COLO829 (cell line): ENCODE results near the gene MAP3K13.
"Not testable (repeated sequence)": the region's sequence is repeated elsewhere in the genome, so short reads cannot be mapped to it uniquely, and the experiment has no call there.

ENCODE experiments used
- DNase-seq: peaks from one replicate; pipeline ENCODE4 v3.0.0; 2012; ENCODE audit warnings: low spot score

The MAP3K13 gene

DNA sequence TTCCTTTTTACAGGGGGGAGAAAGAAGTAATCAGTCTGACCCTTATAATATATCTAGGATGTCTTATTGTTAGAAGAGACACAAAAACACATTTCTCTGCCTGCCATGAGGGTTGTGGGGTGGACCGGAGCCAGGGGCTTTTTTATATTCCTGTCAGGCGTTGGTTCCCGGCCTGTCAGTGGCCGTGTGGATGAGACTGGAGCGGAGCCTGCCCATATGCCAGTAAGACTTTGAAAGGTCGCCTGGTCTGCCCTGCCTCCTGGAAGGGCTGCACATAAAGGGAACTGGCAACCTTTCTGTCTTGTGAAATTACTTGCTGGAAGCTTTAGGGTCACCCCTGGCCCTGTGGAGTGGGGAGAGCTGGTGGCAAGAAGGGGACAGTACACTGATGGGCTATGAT, 34.7 kb downstream of the MAP3K13 start:
- no peak for DNase-seq

DNA sequence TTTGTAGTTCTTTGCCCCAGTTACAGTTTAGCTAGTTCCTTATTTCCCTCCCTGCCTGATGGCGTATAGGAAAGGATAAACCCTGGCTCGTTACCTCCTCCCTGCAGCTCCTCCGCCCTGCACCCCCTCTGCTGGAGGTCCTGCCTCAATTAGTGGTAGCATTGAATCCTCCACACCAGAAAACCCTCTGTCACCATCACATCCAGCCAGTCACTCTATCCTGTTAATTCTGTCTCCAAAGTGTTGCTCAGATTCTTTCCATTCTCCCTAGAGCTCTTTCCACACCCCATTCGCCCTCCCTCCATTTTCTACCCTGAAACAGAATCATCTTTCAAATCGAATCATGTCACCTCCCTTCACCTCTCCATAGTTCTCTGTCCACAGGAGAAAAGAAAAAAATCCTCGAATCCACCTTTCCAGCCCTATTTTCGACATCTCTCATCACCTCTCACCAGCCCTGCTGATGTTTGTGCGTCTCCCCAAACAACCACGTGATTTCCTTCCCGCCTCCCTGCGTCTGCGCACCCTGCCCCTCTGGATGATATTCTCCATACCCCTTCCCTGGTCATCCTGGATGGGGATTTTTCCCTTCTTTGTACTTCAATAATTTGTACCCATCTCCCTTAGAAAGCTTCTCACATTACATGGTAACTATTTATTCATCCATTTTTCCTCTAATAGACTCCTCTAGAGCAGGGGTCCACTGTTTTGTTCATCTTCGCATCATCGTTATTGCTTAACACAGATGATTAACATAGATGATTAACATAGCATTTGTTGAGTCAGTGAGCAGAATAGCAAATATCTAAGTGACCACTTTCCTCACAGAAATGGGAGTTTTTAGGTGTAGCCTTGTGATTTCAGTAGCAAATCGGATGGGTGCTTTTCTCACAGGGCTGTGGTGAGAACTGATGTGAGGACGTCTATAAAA, 37.1 kb downstream of the MAP3K13 start:
- no peak for DNase-seq

DNA sequence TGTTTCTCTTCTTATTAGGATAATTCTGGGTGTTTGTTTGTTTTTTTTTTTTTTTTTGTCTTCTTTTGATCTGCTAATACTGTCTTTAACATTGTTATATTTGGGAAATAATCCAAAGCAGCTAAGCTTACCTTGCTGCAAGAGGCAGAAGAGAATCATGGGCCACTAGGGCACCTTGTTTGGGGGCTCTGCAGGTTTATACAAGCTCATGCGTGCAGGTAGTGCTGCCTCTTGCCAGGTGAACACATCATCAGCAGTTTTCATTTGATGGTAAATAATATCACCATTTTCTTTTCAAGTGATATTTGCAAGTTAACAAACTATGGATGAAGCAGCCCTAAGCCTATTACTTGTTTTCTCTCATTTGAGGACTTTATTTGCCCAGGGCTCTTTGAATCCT, 37.9 kb downstream of the MAP3K13 start:
- DNase-seq, result no peak

DNA sequence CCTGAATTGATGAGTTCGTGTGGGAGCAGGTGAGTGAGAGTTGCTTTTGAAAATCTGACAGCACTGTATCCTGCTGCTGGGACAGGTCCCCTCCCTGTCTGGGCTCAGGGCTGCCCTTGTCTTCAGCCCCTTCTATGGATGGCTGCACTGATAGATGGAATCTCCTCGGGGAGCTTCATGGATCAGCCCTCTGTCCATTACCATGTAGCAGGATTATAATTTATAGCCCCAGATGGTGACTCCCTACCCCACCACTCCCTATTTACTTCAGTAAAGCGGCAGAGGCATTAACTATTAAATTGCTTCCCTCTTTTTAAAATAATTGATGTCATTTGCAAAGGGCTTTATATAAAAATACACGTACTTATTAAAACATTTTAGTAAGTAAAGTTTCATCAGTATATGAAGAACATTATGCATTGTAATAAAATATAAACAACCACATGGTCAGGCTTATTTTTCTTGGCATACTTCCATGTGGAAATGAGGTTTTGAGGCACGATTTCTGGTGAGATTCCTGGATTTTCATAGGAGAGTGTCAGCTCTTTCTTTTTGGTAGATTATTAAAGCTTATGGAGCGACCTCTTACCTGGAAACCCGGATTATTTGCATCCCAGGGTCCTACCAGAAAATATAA, 38.5 kb downstream of the MAP3K13 start:
- no peak for DNase-seq

DNA sequence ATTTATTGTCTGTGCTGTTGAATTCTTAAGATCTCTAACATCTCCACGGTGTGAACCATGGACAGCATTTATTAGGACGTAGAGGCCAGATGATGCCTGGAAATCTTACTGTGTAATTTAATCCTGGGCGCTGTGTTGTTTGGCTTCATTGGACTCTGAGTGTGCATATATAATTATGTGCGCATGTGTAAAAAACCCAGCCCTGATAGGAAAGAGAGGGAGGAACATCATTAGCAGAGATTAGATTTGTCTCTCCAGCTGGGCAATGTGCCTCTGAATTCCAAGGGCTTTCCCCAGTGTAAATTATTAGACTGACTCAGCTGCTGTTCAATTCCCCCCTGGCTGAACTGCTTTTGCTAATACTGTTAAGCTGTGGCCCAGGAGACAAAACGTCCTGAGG, 39.6 kb downstream of the MAP3K13 start:
- no peak for DNase-seq

DNA sequence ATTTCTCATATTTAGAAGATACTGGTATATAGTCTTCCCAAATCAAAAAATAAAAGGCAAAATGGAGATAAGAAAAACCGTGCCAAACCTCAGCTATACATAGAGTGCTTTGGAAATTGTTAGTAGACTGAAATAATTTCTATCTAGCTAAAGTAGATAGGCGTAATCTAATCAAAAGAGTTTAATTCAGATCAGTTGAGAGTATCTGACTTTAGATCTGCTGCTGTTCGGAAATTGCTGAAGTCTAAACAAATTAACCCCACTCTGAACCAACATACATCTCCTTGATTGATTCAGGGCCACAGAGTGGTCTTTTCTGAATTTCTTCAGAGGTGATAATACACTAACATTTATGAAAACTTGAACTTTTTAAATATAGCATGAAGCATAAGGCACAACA, 40.1 kb downstream of the MAP3K13 start:
- no peak for DNase-seq

DNA sequence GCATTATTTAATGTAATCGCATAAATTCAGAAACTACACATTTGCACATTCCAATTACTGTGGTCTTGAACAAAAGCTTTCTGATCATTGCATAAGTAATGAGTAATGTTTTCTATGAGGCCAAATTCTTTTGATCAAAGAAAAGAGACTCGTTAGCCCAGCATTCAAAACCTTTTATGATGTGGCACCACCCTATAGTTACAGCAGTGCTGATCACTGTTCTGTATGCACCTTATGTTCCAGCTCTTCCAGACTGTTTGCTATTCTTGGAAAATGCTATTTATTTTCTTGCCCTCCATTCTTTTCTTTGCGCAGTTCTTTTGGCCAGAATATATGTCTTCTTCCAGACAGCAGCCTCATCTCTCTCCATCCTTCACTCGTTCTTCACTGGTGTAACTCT, 42.3 kb downstream of the MAP3K13 start:
- DNase-seq, result no peak

DNA sequence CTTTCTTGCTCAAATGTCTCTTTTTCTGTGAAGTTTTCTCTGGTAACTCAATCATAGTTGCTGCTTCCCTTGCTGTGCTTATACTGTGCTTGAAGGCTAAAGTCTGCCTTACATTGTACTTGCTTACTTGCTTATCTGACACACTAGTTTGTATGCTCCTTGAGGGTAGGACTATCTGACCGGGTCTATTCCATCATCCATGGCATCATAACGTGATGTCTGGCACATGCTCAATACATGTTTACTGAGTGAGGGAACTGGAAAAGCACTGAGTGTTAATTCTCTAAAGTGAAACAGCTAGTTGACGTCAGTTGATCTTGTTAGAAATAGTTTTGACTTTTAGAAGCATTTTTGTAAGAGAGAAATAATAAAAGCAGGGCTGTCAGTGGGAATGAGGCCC, 42.7 kb downstream of the MAP3K13 start:
- DNase-seq, result no peak

DNA sequence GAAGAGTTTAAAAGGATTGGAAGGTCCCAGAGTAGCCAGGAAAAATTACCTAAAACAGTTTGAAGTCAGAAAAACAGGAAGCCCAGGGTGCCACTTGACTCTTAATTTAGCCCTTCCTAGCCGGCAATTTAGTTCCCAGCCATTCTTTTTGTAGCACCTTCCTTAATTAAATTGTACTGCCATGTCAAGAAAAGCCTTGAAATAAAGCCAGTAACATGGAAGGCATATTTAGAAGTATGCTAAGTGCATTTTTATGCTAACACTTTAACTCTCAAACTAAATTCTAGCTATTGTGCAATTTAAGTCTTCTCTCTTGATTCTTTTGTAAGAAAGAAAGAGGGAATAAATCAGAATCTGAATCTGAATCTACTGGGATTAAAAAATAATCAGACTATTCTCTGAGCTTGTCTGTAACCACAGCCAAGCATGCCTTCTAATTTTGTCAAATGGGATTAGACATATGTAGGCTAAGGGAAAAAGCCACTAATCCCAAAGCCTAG, 43.2 kb downstream of the MAP3K13 start:
- DNase-seq, result no peak

DNA sequence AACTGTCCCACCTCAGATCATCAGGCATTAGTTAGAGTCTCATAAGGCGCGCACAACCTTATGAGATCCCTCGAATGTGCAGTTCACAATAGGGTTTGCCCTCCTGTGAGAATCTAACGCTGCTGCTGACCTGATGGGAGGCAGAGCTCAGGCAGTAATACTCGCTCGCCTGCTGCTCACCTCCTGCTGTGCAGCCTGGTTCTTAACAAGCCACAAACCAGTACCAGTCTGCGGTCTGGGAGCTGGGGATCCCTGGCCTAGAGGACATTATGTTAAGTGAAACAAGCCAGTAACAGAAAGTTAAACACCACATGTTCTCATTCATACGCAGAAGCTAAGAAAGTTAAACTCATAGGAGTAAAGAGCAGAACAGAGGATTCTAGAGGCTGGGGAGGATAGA, 47.0 kb downstream of the MAP3K13 start:
- no peak for DNase-seq

DNA sequence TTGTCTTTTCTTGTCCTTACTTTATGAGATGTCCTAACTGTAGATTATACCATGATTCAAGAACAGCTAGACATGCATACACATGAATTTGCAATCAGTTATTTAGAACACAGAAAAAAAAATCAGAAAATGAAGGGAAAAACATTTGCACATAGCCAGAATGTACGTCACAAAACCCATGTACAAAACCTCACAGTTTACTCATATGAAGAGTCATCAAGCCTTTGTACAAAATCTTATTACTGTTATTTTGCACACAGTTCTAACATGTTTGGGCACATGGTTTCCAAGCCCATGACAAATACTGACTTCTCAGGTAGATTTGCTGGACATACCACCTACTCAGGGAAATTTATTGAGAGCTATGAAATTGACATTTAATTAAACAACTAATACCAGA, 48.2 kb downstream of the MAP3K13 start:
- no peak for DNase-seq

DNA sequence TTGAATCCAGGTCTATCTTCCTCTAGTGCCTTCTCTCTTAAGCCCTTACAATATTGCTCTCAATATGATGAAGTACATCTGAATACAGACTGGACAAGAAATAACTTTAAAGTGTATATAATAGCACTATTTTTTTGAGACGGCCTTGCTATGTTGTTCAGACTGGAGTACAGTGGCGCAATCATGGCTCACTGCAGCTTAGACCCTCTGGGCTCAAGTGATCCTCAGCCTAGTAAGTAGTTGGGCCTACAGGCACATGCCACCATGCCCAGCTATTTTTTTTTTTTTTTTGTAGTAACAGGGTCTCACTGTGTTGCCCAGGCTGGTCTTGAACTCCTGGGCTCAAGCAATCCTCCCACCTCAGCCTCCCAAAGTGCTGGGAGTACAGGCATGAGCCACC, 53.6 kb downstream of the MAP3K13 start:
- DNase-seq, result no peak

DNA sequence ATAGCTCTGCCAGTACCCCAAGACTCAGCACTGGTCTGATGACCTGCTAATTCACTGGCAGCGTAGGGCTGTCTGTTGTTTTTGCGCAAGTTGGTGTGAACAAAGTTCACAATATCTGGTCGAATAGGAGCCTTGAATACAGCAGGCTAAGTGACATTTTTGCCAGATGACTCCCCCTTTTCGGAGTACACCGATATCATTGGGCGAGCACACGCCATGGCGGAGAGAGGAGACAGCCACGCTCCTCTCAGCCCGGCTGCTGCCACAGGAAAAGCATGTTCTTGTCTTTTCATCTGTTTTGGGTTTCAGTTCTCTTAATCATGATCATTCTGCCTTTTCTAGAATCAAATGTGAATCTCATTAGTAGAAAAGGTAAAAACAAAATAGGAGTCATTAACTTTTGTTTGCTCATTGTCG, 55.6 kb downstream of the MAP3K13 start:
- not testable (repeated sequence) for DNase-seq

DNA sequence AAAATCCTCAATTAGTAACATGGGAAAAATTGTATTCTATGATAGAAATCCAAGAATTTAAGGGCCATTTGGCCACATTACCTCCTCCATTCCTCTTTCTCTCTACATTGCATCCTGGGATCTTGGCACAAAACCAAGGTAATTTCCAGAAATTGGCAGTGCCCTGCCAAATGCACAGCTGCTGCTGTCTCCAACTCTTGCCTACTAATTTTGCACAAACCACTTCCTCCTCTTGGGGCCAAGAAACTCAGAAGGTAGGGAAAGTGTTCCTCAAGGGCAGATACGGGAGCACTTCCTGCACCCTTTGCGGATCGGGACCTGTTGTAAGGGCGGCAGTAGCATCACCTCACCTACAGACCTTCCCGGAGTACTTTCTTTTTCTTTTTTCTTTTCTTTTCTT, 57.8 kb downstream of the MAP3K13 start:
- no peak for DNase-seq

DNA sequence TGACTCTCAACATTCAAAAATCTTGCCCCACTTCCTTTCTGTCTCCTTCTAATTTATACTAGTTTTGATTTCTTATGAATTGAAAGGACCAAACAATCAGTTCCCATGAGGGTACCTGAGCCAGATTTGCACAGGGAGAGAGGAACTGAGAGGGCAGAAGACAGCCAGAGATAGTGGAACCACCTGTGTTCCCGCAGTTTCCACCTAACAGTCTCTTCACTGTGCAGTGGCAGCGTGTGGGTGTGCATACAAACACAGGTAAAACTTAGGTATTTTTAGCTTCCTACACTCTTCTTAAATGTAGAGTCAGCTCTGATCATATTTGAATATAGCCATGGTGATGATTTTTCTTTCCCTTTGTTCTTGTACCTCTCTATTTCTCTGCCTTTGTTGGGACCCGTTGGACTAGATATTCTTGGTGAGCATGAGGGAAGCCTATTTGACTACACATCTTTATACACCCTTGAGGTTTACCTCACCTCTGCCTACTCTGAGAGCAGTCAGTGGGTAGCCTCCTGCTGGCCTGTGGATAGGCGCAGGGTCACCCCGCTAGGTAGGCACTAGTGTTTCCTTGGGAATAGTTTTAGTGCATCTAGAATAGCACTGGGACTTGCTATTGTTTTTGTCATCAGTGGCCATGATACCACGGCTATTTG, 58.8 kb downstream of the MAP3K13 start:
- DNase-seq, result no peak

DNA sequence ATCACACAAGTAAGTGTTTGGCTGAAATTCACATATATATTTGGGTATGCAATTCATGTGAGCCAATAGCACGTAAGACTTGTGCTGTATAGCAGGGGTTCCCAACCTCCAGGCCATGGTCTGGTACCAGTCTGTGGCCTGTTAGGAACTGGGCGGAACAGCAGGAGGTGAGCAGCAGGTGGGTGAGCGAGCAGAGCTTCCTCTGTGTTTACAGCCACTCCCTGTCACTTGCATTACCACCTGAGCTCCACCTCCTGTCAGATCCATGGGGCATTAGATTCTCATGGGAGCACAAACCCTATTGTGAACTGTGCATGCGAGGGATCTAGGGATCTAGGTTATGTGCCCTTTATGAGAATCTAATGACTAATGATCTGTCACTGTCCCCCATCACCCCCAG, 59.7 kb downstream of the MAP3K13 start:
- DNase-seq, result no peak

DNA sequence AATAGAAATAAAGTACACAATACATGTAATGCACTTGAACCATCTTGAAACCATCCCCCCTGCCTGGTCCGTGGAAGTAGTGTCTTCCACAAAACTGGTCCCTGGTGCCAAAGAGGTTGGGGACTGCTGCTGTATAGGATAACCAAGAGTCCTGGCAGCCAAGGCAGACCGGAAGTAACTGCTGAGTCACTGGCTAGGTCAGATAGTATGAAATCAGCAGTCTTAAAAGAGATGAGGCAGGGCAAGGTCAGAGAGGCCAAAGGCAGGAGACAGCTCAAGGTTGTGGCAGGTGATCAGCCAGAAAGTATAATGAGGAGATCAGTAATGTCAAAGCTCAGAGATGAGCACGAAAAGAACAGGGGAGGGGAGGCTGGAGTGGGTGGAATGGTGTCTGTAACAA, 60.2 kb downstream of the MAP3K13 start:
- no peak for DNase-seq

DNA sequence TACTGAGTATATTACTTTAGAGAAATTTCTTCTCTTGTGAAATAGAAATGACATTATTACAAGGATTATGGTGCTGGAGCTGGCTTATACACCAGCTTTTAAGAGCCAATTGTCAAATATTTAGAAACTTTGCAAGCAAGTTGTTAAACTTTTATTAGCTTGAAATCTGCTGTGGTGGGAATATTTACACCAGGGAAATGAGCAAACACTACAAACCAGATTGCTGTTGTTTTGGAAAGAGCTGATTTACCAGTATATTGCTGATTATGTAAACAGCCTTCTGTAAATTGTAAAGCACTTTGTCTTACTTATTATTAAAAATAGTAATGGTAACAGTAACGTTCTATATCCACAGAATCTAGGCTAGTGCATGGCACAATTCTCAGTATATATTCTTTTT, 61.5 kb downstream of the MAP3K13 start:
- no peak for DNase-seq

DNA sequence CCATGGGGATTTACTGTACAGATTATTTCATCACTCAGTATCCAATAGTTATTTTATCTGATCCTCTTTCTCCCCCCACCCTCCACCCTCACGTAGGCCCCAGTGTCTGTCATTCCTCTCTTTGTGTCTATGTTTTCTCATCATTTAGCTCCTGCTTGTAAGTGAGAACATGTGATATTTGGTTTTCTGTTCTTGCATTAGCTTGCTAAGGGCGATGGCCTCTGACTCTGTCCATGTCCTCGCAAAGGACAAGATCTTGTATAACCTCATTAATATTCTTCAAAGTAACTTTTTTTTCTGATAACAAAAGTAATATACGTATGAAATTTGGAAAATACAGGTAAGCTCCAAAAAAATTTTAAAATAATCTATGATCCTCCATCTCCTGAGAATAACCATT, 67.4 kb downstream of the MAP3K13 start:
- no peak for DNase-seq

DNA sequence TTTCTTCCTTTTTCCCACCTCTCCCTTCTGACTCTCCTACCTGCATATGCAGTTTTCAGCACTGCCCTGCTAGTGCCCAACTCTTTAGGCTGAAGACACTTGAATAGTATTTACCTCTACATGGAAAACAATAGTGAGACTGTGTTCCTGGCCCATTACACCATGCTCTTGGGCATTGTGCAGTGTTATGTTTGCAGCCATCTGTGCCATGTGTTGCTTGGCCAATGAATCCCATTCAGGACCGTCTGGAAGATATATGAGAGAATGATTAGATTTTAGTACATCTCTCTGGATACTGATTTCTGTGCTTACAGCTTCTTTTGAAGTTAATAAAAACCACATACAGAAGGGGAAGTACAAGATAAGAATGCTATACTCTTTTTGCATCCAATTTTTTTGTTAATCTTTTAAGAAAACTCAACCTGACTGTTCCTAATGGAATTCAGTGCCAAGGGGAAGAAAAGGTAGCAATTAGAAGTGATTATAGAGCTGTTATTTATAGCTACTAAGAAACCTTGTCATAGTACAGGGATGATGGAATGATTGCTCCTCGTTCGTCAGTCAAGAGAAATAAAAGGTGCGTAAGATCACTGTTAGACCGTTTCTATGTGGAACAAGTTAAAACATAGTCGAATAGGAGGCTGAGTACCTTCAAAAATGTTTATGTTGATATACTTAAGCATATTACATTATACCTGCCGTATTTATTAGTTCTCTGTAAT, 77.0 kb downstream of the MAP3K13 start:
- DNase-seq, result no peak

DNA sequence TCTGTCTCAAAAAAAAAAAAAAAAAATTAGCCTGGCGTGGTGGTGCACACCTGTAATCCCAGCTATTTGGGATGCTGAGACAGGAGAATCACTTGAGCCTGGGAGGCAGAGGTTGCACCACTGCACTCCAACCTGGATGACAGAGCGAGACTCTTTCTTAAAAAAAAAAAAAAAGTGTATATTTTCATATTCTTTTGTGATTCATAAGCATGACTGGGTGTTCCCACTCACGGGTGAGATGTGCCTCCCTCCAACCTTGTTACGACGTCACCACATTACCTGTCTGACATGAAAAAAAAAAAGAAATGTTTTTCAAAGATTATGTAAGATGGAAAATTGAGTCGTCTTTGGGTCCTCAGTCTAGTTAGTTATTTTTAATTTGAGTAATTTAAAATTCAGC, 79.1 kb downstream of the MAP3K13 start:
- DNase-seq, result no peak

DNA sequence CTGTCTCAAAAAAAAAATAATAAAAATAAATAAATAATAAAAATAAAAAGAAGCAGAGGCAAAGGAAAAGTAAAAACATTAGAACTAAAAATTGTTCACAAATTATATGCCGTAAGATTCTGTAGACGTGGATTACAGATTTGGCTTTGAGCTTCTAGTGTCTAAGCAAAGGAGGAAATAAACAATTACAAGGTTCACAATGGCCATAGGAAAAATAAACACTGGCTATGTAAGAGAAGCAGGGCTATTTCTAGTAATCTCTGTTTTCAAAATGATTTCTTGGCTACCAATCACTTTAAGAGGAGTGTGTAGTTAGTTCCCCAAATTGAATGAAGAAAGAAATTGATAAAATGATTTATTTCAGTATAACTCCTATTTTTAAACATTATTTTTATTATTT, 81.4 kb downstream of the MAP3K13 start:
- no peak for DNase-seq
